BLaER1 (cell line): ENCODE results near the gene APOL4.
A peak's percentile ranks its signal among the peaks of the same experiment; 100 is the strongest.
"Not testable (repeated sequence)": the region's sequence is repeated elsewhere in the genome, so short reads cannot be mapped to it uniquely, and the experiment has no call there.

ENCODE experiments used
- H3K27ac ChIP-seq: shearing (Covaris generic); formaldehyde crosslinking; 2 replicates; pipeline ENCODE4 v1.8.1; 2022
- H3K27me3 ChIP-seq: shearing (Covaris generic); formaldehyde crosslinking; 2 replicates; pipeline ENCODE4 v1.8.1; 2022
- H3K36me3 ChIP-seq: shearing (Covaris generic); formaldehyde crosslinking; 2 replicates; pipeline ENCODE4 v1.8.1; 2022
- H3K4me1 ChIP-seq: shearing (Covaris generic); formaldehyde crosslinking; 2 replicates; pipeline ENCODE4 v1.8.1; 2022
- H3K4me2 ChIP-seq: shearing (Covaris generic); formaldehyde crosslinking; 2 replicates; pipeline ENCODE4 v1.8.1; 2022
- H3K4me3 ChIP-seq: shearing (Covaris generic); formaldehyde crosslinking; 2 replicates; pipeline ENCODE4 v1.8.1; 2022
- H3K9ac ChIP-seq: shearing (Covaris generic); formaldehyde crosslinking; 2 replicates; pipeline ENCODE4 v1.8.1; 2022
- H3K9me3 ChIP-seq: shearing (Covaris generic); formaldehyde crosslinking; 2 replicates; pipeline ENCODE4 v1.8.1; 2022
- H4K20me1 ChIP-seq: shearing (Covaris generic); formaldehyde crosslinking; 2 replicates; pipeline ENCODE4 v1.8.1; 2022
- Cebpa-rat ChIP-seq: shearing (Covaris generic); IDR thresholded peaks from 2 replicates; pipeline ENCODE4 v1.8.1; 2022

APOL4 gene

DNA sequence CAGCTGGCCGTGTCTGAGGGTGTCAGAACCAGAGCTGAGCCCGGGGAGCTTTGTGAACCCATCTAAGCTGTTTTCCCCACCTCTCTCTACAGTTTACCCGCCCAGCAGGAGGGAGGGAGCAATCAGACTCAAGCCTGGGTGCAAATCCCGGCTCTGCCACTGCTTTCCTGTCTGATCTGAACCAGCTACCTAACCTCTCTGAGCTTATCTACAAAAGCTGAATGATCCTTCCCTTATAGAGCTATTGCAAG lies 37.5 kb upstream of the APOL4 start:
- H3K9ac ChIP-seq, result peak overlapping the region; percentile 82
- peak overlapping the region; percentile 99 for H3K4me2 ChIP-seq
- H3K27me3 ChIP-seq, result no peaks in the 10 kb centered on the region
- no peak for TF ChIP-seq Cebpa-rat
- H3K4me3 ChIP-seq, result peak overlapping the region; percentile 76
- H3K36me3 ChIP-seq, result peaks cover 23% of the 10 kb centered on the region
- H3K27ac ChIP-seq, result peak overlapping the region; percentile 70
- peaks cover 32% of the 10 kb centered on the region for H3K4me1 ChIP-seq
- peaks cover 17% of the 10 kb centered on the region for H3K9me3 ChIP-seq
- no peaks in the 10 kb centered on the region for H4K20me1 ChIP-seq

DNA sequence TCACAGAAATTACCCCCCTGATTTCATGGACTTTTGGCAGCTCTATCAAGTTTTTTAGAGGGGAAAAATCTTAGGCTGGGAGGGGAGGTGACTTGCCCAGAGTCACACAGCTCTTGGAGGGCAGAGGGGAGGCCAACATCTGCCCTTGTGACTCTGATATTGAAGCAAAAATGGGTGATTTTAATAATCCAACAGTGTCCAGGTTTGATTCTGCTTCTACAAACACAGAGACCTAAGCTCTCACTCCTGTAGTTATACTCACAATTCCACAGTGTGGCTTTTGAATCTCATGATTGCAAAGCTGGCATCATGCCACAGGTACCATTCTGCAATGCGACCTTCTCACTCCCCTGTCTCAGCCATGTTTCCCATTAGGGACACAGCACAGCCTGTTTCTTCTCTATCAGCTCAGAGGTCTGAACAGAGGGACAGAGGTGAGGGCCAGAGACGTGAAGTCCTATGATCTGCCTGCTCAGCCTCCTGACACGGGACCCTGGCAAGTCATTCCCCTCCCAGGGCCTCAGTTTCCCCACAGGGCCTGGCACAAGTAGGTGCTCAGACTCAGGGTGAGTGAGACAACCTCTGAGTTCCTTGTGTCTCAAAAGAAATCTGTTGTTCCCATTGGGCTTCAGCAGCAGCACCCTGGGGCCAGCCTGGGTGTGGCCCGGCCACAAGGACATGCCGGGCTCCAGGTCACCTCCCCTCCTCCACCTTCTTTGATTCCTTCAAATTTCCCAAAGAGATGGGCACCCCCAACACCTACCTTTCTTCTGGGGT lies 37.0 kb upstream of the APOL4 start:
- peak overlapping the region; percentile 99 for H3K4me2 ChIP-seq
- H3K27me3 ChIP-seq, result no peaks in the 10 kb centered on the region
- peak overlapping the region; percentile 76 for H3K4me3 ChIP-seq
- peak overlapping the region; percentile 70 for H3K27ac ChIP-seq
- H3K9me3 ChIP-seq, result peaks cover 17% of the 10 kb centered on the region
- H3K36me3 ChIP-seq, result peaks cover 27% of the 10 kb centered on the region
- TF ChIP-seq Cebpa-rat, result no peak
- peaks cover 32% of the 10 kb centered on the region for H3K4me1 ChIP-seq
- no peaks in the 10 kb centered on the region for H4K20me1 ChIP-seq
- peak overlapping the region; percentile 82 for H3K9ac ChIP-seq

DNA sequence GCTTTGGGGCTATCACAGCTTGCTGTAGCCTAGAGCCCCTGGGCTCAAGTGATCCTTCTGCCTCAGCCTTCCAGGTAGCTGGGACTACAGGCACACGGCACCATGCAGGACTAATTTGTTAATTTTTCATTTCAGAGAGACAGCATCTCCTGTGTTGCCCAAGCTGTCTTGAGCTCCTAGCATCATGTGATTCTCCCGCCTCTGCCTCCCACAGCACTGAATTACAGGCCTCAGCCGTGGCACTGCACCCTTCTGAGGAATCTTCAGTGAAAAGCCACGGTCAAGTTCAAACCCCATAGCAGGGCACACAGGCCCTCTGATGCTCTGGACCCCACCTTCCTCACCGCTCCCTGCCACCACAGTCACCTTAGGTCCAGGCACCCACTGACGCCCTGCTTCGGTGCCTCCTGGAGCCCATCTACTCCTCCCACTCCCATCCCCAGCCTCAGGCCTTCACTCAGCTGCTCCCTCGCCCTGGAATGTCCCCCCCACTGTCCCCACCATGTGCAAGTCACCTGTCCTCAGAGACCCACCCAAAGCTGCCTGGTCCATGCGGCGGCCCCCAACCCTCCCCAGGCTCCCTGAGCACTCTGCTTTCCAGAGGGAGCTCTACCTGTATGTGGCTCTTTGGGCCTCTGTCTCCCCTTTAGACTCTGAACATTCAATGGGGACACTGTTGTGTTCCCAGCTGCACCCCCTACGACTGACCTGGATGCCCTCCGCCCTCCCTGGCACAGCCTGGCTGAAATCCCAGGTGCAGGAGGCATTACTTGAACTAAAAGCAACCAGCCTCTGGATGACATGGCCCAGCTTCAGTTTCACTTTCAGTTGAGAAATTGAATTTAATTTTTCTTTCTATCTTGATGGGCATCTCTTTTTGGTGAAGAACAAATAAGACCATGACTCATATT lies 36.1 kb upstream of the APOL4 start:
- H3K27me3 ChIP-seq, result no peaks in the 10 kb centered on the region

DNA sequence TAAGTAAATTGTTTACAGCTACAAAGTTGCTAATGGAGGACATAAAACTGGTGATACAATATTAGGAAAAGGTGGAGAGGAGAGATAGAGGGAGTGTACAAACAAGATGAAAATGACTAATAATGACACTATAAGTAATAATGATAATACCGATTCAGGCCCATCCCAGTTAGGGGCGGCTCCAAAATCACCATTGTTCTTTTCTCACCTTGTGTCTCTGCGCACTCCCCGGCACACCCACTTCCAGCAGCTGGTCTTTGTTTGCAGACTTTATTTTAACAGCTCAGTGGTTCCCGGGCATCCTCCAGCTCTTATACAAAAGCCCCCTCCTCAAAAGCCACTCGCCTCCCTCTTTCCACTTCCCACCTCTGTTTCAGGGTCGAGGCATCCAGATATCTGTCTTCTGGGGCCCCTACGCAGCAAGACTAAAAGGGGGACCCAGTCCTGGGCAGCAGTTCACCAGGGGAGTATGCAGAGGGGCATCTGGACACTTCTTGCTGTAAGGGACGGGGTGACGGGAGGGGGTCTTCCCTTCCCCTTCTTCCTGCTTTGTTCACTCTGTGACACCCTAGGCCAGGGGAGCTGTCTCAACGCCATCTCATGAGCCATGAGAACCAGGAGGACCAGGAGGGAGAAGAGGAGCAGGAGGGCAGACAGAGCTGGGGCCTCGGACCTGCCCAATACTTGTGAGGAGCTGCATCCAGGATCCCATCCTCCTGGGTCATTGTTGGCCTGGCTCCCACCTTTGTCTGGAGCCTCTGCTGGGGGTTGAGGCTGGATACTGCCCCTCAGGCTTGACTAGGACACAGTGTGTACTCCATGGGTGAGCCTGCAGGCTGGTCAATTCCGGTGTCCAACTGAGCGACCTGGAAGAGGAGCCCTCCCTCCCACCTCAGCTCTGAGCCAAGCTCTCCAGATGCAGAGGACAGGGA lies 35.0 kb upstream of the APOL4 start:
- Histone ChIP-seq H3K4me1 (peaks cover 40% of the 10 kb centered on the region), H3K27me3 (no peaks in the 10 kb centered on the region), H3K36me3 (peaks cover 42% of the 10 kb centered on the region), H3K4me2 (peak overlapping the region; percentile 99), H3K4me3 (no peak overlapping the region), H3K27ac (peak overlapping the region; percentile 70; the same call in 1 of the 2 replicates), H3K9me3 (no peaks in the 10 kb centered on the region), H3K9ac (0 out of 2 replicates have a peak overlapping the region, but pooled peaks have one; percentile 82), H4K20me1 (no peaks in the 10 kb centered on the region)
- TF ChIP-seq Cebpa-rat, result no peak

More for the DNA sequence above, 36.1 kb upstream of the APOL4 start:
- peak overlapping the region; percentile 99 for H3K4me2 ChIP-seq
- H4K20me1 ChIP-seq, result no peaks in the 10 kb centered on the region
- TF ChIP-seq Cebpa-rat, result no peak
- peaks cover 32% of the 10 kb centered on the region for H3K4me1 ChIP-seq
- H3K4me3 ChIP-seq, result peak overlapping the region; percentile 76
- peaks cover 35% of the 10 kb centered on the region for H3K36me3 ChIP-seq
- peak overlapping the region; percentile 82 for H3K9ac ChIP-seq
- peak overlapping the region; percentile 70 for H3K27ac ChIP-seq
- H3K9me3 ChIP-seq, result peaks cover 8% of the 10 kb centered on the region

DNA sequence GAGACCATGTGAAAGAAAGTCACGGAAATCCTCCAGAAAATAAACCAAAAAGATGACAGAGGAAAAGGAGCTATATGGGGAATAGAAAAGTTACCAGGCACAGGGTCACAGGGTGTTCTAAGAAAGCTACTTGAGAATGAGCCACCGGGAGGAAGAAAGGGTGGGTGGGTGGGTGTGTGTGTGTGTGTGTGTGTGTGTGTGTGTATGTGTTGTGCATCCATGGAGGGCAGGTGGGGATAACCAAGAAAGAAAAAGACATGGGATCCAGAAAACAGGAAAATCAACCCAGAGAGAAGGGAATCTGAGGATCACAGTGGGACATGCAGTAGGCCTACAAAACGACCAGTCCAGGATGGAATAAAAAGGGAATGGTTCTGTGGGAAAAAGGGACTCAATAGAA lies 34.0 kb upstream of the APOL4 start:
- Histone ChIP-seq H3K9ac (no peak overlapping the region), H3K36me3 (peaks cover 53% of the 10 kb centered on the region), H3K27me3 (no peaks in the 10 kb centered on the region), H4K20me1 (no peaks in the 10 kb centered on the region), H3K9me3 (no peaks in the 10 kb centered on the region), H3K4me3 (no peak overlapping the region), H3K27ac (no peak overlapping the region), H3K4me2 (no peak overlapping the region), H3K4me1 (peaks cover 45% of the 10 kb centered on the region)
- TF ChIP-seq Cebpa-rat, result no peak

DNA sequence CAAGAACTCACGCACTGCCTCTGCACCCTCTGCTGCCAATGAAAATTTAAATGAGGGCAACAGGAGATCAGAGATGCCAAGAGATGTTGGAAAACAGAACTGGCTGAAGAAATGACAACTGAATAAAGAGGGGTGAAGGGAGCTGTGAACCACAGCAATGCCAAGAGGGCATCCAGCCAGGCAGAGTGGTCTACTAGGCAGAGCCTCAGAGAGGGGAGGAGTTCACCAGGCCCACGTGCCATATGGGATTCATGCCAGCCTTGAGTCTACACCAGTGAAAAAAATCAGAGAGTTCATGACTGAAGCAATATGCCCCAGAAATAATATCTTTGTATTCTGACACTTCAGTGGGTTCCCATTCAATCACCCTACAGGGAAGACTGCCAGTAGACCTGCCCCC lies 33.3 kb upstream of the APOL4 start:
- H3K9ac ChIP-seq, result no peak overlapping the region
- H3K36me3 ChIP-seq, result peaks cover 60% of the 10 kb centered on the region
- no peaks in the 10 kb centered on the region for H3K9me3 ChIP-seq
- no peak for TF ChIP-seq Cebpa-rat
- peaks cover 43% of the 10 kb centered on the region for H3K4me1 ChIP-seq
- H4K20me1 ChIP-seq, result no peaks in the 10 kb centered on the region
- no peak overlapping the region for H3K27ac ChIP-seq
- no peak overlapping the region for H3K4me3 ChIP-seq
- H3K4me2 ChIP-seq, result no peak overlapping the region
- H3K27me3 ChIP-seq, result no peaks in the 10 kb centered on the region

DNA sequence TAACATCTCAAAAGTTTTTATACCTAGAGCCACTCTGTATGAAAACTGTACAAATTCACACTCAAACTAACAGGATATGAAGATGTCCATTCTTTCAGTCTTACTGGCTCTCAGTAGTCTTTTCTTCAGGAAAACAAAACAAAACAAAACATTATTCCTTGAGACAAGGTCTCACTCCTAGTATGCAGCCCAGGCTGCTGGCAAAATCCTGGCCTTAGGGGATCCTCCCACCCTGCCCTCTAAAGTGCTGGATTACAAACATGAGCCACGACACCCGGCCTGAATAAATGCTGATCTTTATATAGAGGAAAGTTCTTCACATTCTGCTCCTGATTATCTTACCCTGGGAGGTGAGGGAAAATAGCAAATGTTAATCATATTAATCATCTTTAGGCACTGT lies 32.6 kb upstream of the APOL4 start:
- Histone ChIP-seq H3K27ac (no peak overlapping the region), H3K36me3 (peaks cover 62% of the 10 kb centered on the region), H3K4me2 (no peak overlapping the region), H3K9ac (no peak overlapping the region), H4K20me1 (no peaks in the 10 kb centered on the region), H3K9me3 (no peaks in the 10 kb centered on the region), H3K27me3 (no peaks in the 10 kb centered on the region), H3K4me1 (peaks cover 39% of the 10 kb centered on the region), H3K4me3 (no peak overlapping the region)
- no peak for TF ChIP-seq Cebpa-rat

DNA sequence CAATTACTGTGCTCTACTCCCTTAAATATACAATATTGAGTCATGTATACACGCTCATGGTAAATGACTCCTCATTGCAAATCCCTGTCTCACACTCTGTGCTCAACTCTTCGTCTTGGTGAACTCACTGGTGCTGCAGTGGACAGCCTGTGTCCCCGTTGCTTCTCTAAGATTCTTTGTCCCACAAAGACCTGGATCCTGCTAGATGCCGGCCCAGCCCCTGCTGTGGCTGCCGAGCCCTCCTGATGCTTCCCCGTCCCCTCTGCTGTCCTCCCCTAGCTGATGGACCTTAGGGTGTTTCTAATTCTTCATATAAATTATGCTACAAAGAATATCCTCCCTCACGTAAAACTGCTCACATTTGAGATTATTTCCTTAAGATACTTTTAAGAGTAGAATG lies 32.2 kb upstream of the APOL4 start:
- TF ChIP-seq Cebpa-rat, result no peak
- Histone ChIP-seq H3K9ac (no peak overlapping the region), H3K27ac (no peak overlapping the region), H3K9me3 (no peaks in the 10 kb centered on the region), H3K4me2 (no peak overlapping the region), H4K20me1 (no peaks in the 10 kb centered on the region), H3K4me1 (peaks cover 37% of the 10 kb centered on the region), H3K36me3 (peaks cover 64% of the 10 kb centered on the region), H3K27me3 (no peaks in the 10 kb centered on the region), H3K4me3 (no peak overlapping the region)

DNA sequence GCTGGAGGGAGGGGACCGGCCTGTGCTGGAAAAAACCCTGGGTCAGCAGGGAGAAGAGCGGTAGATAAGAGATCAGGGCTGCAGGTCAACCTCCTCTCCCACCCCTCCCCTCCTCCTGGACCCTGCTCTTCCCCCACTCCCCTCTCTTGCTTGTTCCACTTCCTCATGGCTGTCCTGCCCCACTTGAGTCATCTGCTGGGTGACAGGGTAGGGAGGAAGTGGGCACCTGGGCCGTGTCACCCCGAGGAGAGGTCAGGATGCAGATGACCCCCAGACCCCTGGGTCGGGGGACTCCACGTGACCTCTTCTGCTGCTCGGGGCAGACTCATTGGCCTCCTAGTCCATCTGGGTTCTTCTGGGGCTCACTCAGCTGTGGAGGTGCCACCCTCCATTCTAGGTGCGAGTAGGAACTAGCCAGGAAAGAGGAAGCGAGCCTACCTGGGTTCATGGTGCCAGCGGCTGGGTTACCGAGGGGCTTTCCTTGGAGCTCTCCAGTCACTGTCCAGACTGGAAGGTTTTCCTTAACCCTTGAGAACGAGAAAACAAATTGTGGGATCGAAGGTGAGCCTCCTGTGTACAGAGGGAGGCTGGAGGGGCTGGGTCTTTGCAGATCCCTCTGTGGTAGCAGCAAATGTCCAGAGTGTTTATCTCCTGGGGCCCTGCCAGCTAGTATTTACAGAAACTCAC lies 31.2 kb upstream of the APOL4 start:
- TF ChIP-seq Cebpa-rat, result no peak
- H3K4me2 ChIP-seq, result no peak overlapping the region
- H3K9ac ChIP-seq, result no peak overlapping the region
- H3K9me3 ChIP-seq, result no peaks in the 10 kb centered on the region
- peaks cover 74% of the 10 kb centered on the region for H3K36me3 ChIP-seq
- no peak overlapping the region for H3K27ac ChIP-seq
- no peak overlapping the region for H3K4me3 ChIP-seq
- peaks cover 28% of the 10 kb centered on the region for H3K4me1 ChIP-seq
- H4K20me1 ChIP-seq, result no peaks in the 10 kb centered on the region
- H3K27me3 ChIP-seq, result no peaks in the 10 kb centered on the region

DNA sequence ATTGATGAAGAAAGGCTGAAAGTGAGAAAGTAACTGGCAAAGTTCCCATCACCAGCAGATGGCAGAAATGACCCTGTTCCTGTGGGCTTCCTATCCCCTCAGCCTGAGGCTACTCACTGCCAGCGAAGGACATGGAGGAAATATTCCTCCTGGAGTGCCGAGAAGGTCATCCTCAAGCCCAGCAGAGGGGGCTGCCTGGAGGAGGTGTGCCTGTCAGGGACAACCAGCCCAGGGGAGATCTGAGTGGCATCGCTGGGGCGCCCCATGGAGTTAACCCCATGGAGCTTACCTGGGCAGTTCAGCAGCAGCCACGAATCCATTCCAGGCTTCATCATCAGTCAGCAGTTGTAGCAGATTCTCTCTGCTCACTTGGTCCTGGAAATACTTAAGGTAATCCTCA lies 29.4 kb upstream of the APOL4 start:
- not testable (repeated sequence) for H3K27me3 ChIP-seq, H3K9me3 ChIP-seq, H3K4me2 ChIP-seq, H3K9ac ChIP-seq, H3K4me3 ChIP-seq, H3K27ac ChIP-seq, H4K20me1 ChIP-seq
- Histone ChIP-seq H3K4me1 (peaks cover 13% of the 10 kb centered on the region), H3K36me3 (peaks cover 74% of the 10 kb centered on the region)

DNA sequence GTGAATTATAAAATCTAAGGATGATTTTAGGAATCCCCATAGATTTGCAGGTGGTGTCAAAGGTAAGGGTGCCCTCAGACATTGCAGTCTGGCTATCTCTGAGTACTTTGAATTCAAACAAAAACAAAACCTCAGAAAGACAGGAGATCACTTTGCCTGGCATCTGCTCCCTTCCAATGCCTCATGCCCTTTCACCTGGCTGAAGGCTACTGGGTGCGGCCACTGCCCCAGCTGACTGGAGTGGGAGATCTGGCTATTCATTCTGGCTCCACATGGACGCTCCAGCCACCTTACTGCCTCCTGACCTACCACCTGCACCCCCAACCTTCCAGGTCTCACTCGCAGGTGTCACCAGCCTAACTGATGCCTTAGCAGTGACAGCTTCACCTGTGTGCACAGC lies 28.0 kb upstream of the APOL4 start:
- H3K27me3 ChIP-seq, H3K9ac ChIP-seq: not testable (repeated sequence)

More for the DNA sequence above, 28.0 kb upstream of the APOL4 start:
- H3K4me3 ChIP-seq, H4K20me1 ChIP-seq, H3K4me2 ChIP-seq, H3K27ac ChIP-seq, H3K9me3 ChIP-seq: not testable (repeated sequence)
- Histone ChIP-seq H3K4me1 (peaks cover 13% of the 10 kb centered on the region), H3K36me3 (peaks cover 65% of the 10 kb centered on the region)
